Tibial nerve (tissue), 3 donors: Measurements from ENCODE around the gene STRIP1.

ENCODE experiments used
- CTCF ChIP-seq, 5 experiments: fragments of 200-600 bp in 3 of 5; fragments of 450-650 bp in 2 of 5; sonication (generic) in 3 of 5; IDR thresholded peaks; one replicate each; pipeline ENCODE4 v1.5.1; 2016 to 2019; ENCODE audit warnings: antibody characterized with exemption in 5 of 5, mild to moderate bottlenecking in 3 of 5, moderate library complexity in 2 of 5
- POLR2A ChIP-seq, 2 donors: fragments of 450-650 bp; IDR thresholded peaks; one replicate each; pipeline ENCODE4 v1.6.1; 2017; ENCODE audit warnings: antibody characterized with exemption in 2 of 2, mild to moderate bottlenecking in 2 of 2, moderate library complexity in 2 of 2

DNA sequence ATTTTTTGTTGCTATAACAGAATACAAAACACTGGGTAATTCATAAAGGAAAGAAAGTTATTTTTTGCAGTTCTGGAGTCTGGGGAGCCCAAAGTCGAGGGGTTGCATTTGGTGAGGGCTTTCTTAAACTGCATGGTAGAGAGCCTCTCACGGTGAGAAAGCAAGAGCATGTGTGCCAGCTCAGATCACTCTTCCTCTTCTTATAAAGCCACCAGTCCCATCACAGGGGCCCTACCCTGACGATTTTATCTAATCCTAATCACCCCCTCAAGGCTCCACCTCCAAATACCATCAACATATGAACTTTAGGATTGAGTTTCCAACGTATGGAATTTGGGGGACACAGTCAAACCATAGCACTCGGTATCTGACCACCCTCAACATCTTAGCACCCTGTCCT is 1.0 kb upstream of the STRIP1 start:
- TF ChIP-seq CTCF (IDR thresholded peaks at IDR 0.05) (no peak), POLR2A (IDR thresholded peaks at IDR 0.05) (no peak)
